ENCODE results near the gene BAZ2A.
"Not testable (repeated sequence)": the region's sequence is repeated elsewhere in the genome, so short reads cannot be mapped to it uniquely, and the experiment has no call there.

Gene BAZ2A

DNA sequence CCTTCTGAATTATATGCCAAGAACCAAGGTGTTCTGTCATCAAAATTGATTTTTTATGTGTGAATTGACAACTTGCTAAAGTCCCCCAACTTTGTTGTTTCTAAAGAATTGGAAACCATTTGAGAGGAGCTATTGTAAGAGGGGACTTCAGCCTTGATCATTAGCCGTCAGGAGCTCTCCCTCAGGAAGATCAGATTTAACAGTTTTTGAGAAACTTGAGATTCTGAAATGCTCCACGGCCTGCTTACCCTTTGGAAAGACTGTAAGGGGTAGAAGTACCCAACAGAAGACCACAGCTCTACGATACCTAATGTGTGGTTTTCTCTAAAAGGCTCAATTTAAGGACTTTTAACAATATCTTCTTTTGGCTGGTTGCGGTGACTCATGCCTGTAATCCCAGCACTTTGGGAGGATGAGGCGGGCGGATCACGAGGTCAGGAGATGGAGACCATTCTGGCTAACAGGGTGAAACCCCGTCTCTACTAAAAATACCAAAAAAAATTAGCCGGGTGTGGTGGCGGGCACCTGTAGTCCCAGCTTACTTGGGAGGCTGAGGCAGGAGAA lies 51.1 kb downstream of the BAZ2A start:
- no peak overlapping the region for H2AFZ ChIP-seq
- no peaks in the 10 kb centered on the region for H3K36me3 ChIP-seq (ENCODE audit: control insufficient read depth, insufficient read depth, low read length)
- H3K27me3 ChIP-seq (ENCODE audit: control insufficient read depth, insufficient read depth, low read length): no peaks in the 10 kb centered on the region
- H3K27ac ChIP-seq: no peak overlapping the region
- H3K79me2 ChIP-seq: no peaks in the 10 kb centered on the region
- no peak overlapping the region for H3K9ac ChIP-seq
- no peaks in the 10 kb centered on the region for H3K4me1 ChIP-seq
- TF ChIP-seq CTCF (IDR thresholded peaks at IDR 0.05): no peak
- H3K4me3 ChIP-seq (ENCODE audit: low read depth, low read length): no peak overlapping the region
- no peak overlapping the region for H3K4me2 ChIP-seq (ENCODE audit: low read length)
- no peaks in the 10 kb centered on the region for H3K9me3 ChIP-seq (ENCODE audit: control insufficient read depth, low read length)

- not testable (repeated sequence) for H3K9me3 ChIP-seq (ENCODE audit: control insufficient read depth, low read length); H3K4me3 ChIP-seq (ENCODE audit: low read depth, low read length); H3K27me3 ChIP-seq (ENCODE audit: control insufficient read depth, insufficient read depth, low read length); H3K4me2 ChIP-seq (ENCODE audit: low read length); H3K9ac ChIP-seq; H2AFZ ChIP-seq; H3K79me2 ChIP-seq; H3K4me1 ChIP-seq; H3K27ac ChIP-seq; H3K36me3 ChIP-seq (ENCODE audit: control insufficient read depth, insufficient read depth, low read length)
These were observed 52.9 kb downstream of the BAZ2A start for GRCh38 chr12:56577248-56577647.

- H3K4me2 ChIP-seq (ENCODE audit: low read length): no peak overlapping the region
- no peaks in the 10 kb centered on the region for H3K4me1 ChIP-seq
- H3K9me3 ChIP-seq (ENCODE audit: control insufficient read depth, low read length): no peaks in the 10 kb centered on the region
- H3K27me3 ChIP-seq (ENCODE audit: control insufficient read depth, insufficient read depth, low read length): no peaks in the 10 kb centered on the region
- TF ChIP-seq CTCF (IDR thresholded peaks at IDR 0.05): no peak
- H3K79me2 ChIP-seq: no peaks in the 10 kb centered on the region
- no peak overlapping the region for H3K27ac ChIP-seq
- no peak overlapping the region for H3K9ac ChIP-seq
- H2AFZ ChIP-seq: no peak overlapping the region
- H3K4me3 ChIP-seq (ENCODE audit: low read depth, low read length): no peak overlapping the region
- H3K36me3 ChIP-seq (ENCODE audit: control insufficient read depth, insufficient read depth, low read length): no peaks in the 10 kb centered on the region
These were observed 55.9 kb downstream of the BAZ2A start for GRCh38 chr12:56574210-56574609.

GRCh38 chr12:56572288-56572687 lies 57.8 kb downstream of the BAZ2A start:
- no peaks in the 10 kb centered on the region for H3K79me2 ChIP-seq
- no peak overlapping the region for H2AFZ ChIP-seq
- no peaks in the 10 kb centered on the region for H3K36me3 ChIP-seq (ENCODE audit: control insufficient read depth, insufficient read depth, low read length)
- H3K4me2 ChIP-seq (ENCODE audit: low read length): no peak overlapping the region
- no peaks in the 10 kb centered on the region for H3K9me3 ChIP-seq (ENCODE audit: control insufficient read depth, low read length)
- no peak overlapping the region for H3K4me3 ChIP-seq (ENCODE audit: low read depth, low read length)
- H3K9ac ChIP-seq: no peak overlapping the region
- H3K27me3 ChIP-seq (ENCODE audit: control insufficient read depth, insufficient read depth, low read length): no peaks in the 10 kb centered on the region
- H3K4me1 ChIP-seq: no peaks in the 10 kb centered on the region
- H3K27ac ChIP-seq: no peak overlapping the region
- no peak for TF ChIP-seq CTCF (IDR thresholded peaks at IDR 0.05)

GRCh38 chr12:56571121-56571520 lies 59.0 kb downstream of the BAZ2A start:
- no peaks in the 10 kb centered on the region for H3K79me2 ChIP-seq

More at GRCh38 chr12:56571121-56571520, 59.0 kb downstream of the BAZ2A start:
- no peak overlapping the region for H2AFZ ChIP-seq
- no peak overlapping the region for H3K4me2 ChIP-seq (ENCODE audit: low read length)
- no peaks in the 10 kb centered on the region for H3K36me3 ChIP-seq (ENCODE audit: control insufficient read depth, insufficient read depth, low read length)
- H3K27ac ChIP-seq: no peak overlapping the region
- H3K9me3 ChIP-seq (ENCODE audit: control insufficient read depth, low read length): no peaks in the 10 kb centered on the region
- no peak overlapping the region for H3K4me3 ChIP-seq (ENCODE audit: low read depth, low read length)
- no peak overlapping the region for H3K9ac ChIP-seq
- no peaks in the 10 kb centered on the region for H3K4me1 ChIP-seq
- H3K27me3 ChIP-seq (ENCODE audit: control insufficient read depth, insufficient read depth, low read length): no peaks in the 10 kb centered on the region
- no peak for TF ChIP-seq CTCF (IDR thresholded peaks at IDR 0.05)
